HG03378 (cell line): Measurements from ENCODE around the gene LYRM2.

Experiments used
- ATAC-seq: cut with Tn5 transposase; IDR thresholded peaks from one replicate; pipeline ENCODE4 v1.9.1; 2021; ENCODE audit warnings: mild to moderate bottlenecking, moderate library complexity; ENCODE audit not compliant: unreplicated experiment

Gene LYRM2

DNA sequence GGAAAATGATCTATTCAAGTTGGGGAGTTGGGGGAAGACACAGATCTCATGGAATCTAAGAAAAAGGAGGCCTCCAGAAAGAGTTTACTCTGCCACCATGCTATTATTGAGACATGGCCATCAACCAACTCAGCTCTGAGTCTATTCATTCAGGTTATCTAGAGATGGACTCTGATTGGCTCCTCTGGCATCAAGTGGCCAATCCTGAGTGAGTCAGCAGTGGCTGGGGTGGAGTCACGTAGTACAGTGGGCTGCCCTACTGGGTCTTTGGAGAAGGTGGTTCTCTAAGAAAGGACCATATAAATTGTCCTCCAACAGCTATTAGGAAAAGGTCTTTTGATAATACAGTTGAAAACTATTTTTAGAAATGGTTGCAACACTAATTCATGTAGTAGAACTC is 42.1 kb downstream of the LYRM2 start:
- no peak for ATAC-seq

DNA sequence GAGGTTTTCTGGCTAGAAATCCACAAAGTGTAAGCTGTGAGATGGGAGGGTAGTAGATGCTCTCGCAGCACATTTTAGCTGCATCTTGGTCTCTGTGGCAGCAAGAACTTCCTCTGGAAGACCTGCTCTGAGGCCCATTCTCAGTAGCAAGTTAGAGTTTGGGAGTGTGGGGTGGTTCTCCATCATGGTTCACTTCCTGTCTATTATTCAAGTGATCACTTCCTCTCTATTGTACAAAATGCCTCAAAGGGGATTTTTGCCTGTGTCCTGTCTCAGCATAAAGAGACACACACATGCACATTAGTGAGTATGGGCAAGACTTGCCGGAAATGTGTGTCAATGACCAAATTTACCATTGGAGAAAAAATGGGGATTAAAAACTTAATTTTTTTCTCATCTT is 42.5 kb downstream of the LYRM2 start:
- peak; percentile 94 for ATAC-seq

GRCh38 chr6:89591745-89592144 is 46.8 kb downstream of the LYRM2 start:
- no peak for ATAC-seq

GRCh38 chr6:89590133-89590532 is 48.4 kb downstream of the LYRM2 start:
- ATAC-seq, result no peak

DNA sequence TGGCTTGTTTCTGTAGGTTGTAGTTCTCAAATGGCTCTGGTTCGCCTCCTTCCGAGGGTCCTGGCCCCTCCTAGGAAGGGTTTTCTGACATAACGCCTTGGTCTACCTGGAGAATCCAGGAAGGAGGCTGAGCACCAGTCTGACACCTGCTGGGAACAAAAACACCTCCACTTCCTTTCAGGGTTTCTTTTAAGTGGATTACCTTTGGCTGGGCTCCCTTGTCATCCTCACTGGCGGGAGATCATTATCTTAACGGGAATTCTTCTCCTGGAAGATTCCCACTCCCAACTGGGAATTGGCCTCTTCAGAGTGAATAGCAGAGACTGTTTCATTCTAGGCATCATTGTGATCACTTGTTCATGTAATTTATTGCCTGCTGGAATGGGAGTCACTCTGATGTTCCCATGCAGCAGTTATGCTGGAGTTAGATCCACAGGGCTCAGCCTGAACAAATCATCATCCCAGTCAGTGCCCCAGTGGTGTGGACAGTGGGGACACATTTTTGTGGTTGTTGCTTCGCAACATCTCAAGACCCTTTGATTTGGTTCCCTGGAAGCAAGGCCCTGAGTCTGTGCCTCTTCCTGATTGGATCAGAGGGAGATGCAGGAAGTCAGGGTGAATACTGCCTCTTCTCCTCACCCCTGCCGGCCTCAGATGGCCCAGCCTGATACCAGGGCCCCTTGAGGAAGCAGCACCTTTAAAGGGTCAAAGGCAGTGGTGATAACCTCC is 49.1 kb downstream of the LYRM2 start:
- no peak for ATAC-seq

GRCh38 chr6:89585154-89585553 is 53.4 kb downstream of the LYRM2 start:
- ATAC-seq, result no peak

GRCh38 chr6:89584539-89584938 is 54.0 kb downstream of the LYRM2 start:
- ATAC-seq, result no peak

DNA sequence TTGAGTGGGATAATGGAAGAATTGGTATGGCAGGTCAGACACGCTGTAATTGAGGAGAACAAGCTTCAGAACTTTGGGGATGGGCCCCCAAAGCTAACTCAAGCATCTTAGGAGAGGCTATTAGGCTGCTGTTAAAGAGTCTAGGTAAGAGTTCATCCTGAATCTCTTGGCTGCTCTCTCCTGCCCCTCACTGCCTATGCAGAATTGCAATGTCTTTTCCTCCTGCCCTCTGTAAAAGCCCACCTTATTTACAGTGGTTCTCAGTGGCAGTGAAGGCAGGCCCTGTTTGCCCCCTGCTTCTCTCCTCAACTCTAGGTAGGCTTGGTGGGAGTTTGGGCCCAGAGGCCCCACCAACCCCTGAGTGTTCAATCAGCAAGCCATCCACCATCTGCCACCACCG is 55.0 kb downstream of the LYRM2 start:
- no peak for ATAC-seq

DNA sequence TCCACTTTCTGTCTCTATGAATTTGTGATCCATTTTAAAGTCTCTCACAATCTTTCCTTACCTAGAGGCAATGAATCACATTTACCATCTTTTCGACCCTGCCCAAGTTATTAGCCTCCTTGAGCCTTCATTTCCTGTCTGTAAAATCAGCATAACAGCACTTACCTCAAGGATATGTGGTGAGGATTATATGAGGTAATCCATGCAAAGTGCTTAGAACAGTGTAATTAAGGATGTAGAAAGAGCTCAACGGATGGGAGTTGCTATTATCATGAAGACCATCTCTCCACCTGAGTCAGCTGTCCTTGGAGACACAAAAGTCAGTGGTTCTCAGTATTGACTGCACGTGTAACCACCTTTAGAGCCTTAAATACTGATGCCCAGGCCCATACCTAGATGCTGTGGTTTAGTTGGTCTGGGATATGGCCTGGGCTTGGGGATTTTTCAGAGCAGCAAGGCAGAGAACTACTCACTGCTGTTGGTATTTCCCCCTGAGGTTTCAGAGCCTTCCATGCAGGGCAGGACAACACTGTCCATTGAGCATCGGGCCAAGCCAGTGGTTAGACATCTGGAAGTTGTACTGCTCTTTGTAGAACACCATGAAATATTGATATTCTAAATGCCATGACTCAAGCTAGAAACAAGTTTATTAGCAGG is 55.8 kb downstream of the LYRM2 start:
- ATAC-seq, result no peak

DNA sequence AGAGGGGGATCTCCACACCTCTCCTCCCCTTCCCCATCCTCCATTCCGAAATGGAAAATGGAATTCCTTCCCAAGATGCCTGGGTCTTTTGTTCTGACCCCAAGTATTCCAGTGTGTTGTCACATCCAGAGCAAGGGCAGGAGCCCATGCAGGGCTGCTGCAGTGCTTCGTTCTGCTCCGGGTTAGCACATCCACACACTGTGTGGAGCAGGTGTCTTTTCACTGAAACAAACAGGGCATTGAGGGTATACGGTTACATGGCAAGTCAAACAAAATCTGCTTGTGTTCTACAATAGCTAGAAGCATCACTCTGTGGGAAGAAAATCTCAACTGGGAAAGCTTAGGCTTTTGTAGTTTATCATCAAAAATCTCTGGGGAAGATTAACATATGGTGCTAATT is 56.9 kb downstream of the LYRM2 start:
- ATAC-seq, result no peak

GRCh38 chr6:89580997-89581666 is 57.4 kb downstream of the LYRM2 start:
- no peak for ATAC-seq

DNA sequence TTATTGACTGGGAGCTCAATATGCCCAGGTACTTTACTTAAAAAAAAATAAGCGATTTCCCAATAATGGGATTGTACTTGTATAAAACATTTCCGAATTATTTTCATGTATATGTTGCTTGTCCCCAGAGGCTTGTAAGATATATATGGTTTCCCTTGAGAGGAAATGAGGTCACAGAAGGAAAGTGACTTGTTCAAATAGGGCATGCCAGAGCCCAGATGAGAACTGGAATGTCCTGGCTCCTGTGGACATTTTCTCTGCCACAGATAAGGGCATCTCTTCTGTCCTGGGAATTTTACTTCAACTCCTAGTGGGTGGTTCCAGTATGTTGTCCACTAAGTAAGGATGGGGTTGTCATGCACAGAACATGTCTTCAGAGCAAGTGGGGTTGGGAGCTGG is 63.0 kb downstream of the LYRM2 start:
- ATAC-seq, result no peak

- ATAC-seq, result no peak
These were observed 63.5 kb downstream of the LYRM2 start for GRCh38 chr6:89574910-89575561.

- no peak for ATAC-seq
These were observed 70.7 kb downstream of the LYRM2 start for GRCh38 chr6:89567630-89568390.

- ATAC-seq, result no peak
These were observed 71.5 kb downstream of the LYRM2 start for GRCh38 chr6:89566930-89567629.

- ATAC-seq, result no peak
These were observed 72.3 kb downstream of the LYRM2 start for GRCh38 chr6:89566008-89566800.

DNA sequence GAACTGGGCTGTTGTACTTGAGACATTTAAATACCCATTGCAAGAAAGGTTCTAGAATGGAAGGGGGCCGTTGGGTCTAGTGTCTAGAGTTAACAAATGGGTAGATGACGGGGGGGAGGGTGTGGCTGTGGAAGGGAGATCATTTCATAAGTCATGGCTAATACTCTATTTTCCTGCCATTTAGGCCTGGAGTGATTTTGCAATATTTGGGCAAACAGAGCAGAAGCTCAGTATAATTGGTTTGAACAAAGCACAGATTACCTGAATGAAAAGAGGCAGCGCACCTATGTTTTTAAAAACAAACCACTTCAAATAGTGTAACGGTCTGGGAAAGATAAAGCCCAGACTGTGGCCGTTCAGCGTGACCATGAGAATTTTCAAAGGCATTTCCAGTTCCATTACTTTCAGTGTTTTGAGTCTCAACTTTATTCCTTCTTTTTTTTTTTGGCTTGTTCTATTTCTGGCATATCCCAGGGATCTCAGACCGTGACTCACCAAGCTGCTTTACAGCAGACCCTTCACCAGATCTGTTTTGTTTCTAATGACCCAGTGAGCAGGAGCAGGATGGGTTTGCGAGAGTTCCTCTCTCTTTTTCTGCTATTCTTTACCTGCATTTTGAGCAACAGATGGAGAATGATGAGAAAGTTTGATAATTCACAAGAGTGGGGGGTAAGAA is 73.7 kb downstream of the LYRM2 start:
- ATAC-seq, result no peak

GRCh38 chr6:89563866-89564265 is 74.7 kb downstream of the LYRM2 start:
- ATAC-seq, result no peak
